ENCODE data around the gene MAGI2. TPM values are rescaled to one million over a fixed set of nuclear protein-coding genes. Genes with fewer than 3 reads are reported as not detected.

The MAGI2 gene
- total RNA-seq, 2 donors from 2014 or later = 0.05 to 0.09 TPM

- no peak for ATAC-seq (replicated peaks)
- H3K4me3 Mint-ChIP-seq = no peak overlapping the region
- H3K27ac Mint-ChIP-seq = no peak overlapping the region
- no peaks in the 10 kb centered on the region for H3K27me3 Mint-ChIP-seq
- no peaks in the 10 kb centered on the region for H3K4me1 Mint-ChIP-seq
- no peaks in the 10 kb centered on the region for H3K9me3 Mint-ChIP-seq
- no peaks in the 10 kb centered on the region for H3K36me3 Mint-ChIP-seq (ENCODE audit: low read depth)
Observed at GRCh38 chr7:78702770-78703169, 750.7 kb downstream of the MAGI2 start.

DNA sequence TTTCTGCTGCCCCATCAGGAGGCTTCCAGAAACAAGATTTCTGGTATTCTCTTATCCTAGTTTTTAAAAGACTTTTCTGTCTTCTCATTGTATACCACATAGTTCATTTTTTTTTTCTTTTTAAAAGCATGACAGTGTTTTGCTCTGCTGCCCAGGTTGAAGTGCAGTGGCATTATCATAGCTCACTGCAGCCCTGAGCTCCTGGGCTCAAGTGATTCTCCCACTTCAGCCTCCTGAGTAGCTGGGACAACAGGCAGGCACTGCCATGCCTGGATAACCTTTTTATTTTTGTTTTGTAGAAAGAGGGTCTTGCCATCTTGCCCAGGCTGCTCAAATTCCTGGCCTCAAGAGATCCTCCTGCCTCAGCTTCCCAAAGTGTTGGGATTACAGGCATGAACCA is 757.6 kb downstream of the MAGI2 start:
- no peak for ATAC-seq (replicated peaks)
- Mint-ChIP-seq H3K27ac (no peak overlapping the region), H3K9me3 (no peaks in the 10 kb centered on the region), H3K4me1 (no peaks in the 10 kb centered on the region), H3K4me3 (no peak overlapping the region), H3K36me3 (ENCODE audit: low read depth) (no peaks in the 10 kb centered on the region), H3K27me3 (no peaks in the 10 kb centered on the region)

DNA sequence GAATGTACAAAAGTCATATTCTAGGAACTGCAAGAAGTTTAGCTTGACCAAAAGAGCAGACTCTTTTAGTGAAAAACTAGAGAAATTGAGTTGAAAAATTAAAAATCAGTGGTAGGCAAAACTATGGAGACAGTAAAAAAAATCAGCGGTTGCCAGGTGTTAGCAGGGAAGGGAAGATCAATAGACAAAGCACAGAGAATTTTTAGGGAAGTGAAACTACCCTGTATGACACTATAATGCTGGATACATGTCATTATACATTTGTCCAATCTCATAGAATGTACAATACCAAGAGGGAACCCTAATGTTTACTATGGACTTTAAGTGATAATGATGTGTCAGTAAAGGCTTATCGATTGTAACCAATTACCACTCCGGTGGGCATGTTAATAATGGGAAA is 761.9 kb downstream of the MAGI2 start:
- Mint-ChIP-seq H3K4me3 (no peak overlapping the region), H3K4me1 (no peaks in the 10 kb centered on the region), H3K27me3 (no peaks in the 10 kb centered on the region), H3K27ac (no peak overlapping the region), H3K36me3 (ENCODE audit: low read depth) (no peaks in the 10 kb centered on the region), H3K9me3 (peaks cover 3% of the 10 kb centered on the region)
- no peak for ATAC-seq (replicated peaks)

DNA sequence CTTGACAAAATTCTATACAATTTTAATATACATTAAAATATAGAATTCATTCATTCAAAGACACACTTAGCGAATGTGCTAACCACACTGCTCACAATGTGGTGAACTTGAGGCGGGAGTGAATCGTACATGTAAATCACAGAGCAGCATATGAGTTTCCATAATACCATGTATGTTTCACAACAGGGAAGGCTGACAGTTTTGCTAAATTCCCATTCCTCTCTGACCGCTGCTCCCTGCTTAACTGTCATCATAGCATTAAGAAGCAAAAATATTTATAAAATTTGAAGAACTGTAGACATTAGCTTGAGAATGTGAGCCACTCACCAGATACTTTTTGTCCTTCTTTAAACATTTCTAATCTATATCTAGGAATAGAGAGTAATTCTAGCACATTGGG is 763.3 kb downstream of the MAGI2 start:
- peaks cover 7% of the 10 kb centered on the region for H3K9me3 Mint-ChIP-seq
- H3K4me3 Mint-ChIP-seq = no peak overlapping the region
- no peak for ATAC-seq (replicated peaks)
- no peaks in the 10 kb centered on the region for H3K4me1 Mint-ChIP-seq
- H3K36me3 Mint-ChIP-seq (ENCODE audit: low read depth) = no peaks in the 10 kb centered on the region
- H3K27me3 Mint-ChIP-seq = no peaks in the 10 kb centered on the region
- no peak overlapping the region for H3K27ac Mint-ChIP-seq

- Mint-ChIP-seq H3K27ac (no peak overlapping the region), H3K36me3 (ENCODE audit: low read depth) (no peaks in the 10 kb centered on the region), H3K9me3 (peaks cover 7% of the 10 kb centered on the region), H3K4me1 (no peaks in the 10 kb centered on the region), H3K27me3 (no peaks in the 10 kb centered on the region), H3K4me3 (no peak overlapping the region)
- ATAC-seq (replicated peaks) = no peak
Observed at GRCh38 chr7:78688376-78688775, 765.1 kb downstream of the MAGI2 start.

DNA sequence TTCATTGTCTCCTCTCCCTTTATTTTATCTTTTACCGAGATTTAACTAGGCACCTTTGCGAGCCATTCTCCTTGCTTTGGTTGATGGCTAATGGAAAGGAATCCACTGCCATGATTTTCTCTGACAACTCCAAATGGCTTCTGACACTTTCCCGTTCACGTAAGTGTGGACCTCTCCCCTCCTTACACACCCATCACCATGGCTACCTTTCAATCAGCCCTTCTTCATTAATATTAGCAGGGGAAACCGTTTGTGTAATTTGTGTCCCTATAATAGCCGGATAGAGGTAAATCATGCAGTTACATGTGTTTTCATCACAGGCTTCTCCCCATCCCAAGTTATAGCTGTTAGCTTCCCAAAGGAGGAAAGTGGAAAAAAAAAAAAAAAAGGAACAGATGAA is 767.3 kb downstream of the MAGI2 start:
- no peak for ATAC-seq (replicated peaks)
- peaks cover 14% of the 10 kb centered on the region for H3K9me3 Mint-ChIP-seq
- H3K4me1 Mint-ChIP-seq = no peaks in the 10 kb centered on the region
- no peaks in the 10 kb centered on the region for H3K36me3 Mint-ChIP-seq (ENCODE audit: low read depth)
- H3K27me3 Mint-ChIP-seq = no peaks in the 10 kb centered on the region
- no peak overlapping the region for H3K4me3 Mint-ChIP-seq
- H3K27ac Mint-ChIP-seq = no peak overlapping the region

- no peaks in the 10 kb centered on the region for H3K36me3 Mint-ChIP-seq (ENCODE audit: low read depth)
- no peaks in the 10 kb centered on the region for H3K27me3 Mint-ChIP-seq
- H3K4me3 Mint-ChIP-seq = no peak overlapping the region
- no peak for ATAC-seq (replicated peaks)
- peaks cover 14% of the 10 kb centered on the region for H3K9me3 Mint-ChIP-seq
- no peak overlapping the region for H3K27ac Mint-ChIP-seq
- no peaks in the 10 kb centered on the region for H3K4me1 Mint-ChIP-seq
Observed at GRCh38 chr7:78684201-78684600, 769.3 kb downstream of the MAGI2 start.

DNA sequence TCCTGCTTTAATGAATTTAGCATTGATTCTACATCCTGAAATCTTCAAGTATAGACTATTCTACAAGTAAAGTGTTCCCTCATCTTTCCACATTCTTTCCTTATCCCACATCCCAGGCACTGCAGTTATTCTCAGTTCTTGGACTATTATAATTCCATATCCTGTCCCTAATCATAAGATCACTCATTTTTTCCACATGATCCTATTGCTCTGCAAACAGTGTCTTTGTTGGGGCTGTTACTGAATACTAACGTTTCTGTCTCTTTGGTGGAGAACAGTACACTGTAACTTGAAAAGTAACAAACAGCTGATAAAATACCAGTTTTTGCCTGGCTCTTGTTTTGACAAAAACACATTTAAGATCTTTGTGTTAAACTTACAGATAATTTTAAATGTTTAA is 769.9 kb downstream of the MAGI2 start:
- H3K9me3 Mint-ChIP-seq = peaks cover 14% of the 10 kb centered on the region
- H3K4me1 Mint-ChIP-seq = no peaks in the 10 kb centered on the region
- no peak for ATAC-seq (replicated peaks)
- H3K4me3 Mint-ChIP-seq = no peak overlapping the region
- no peaks in the 10 kb centered on the region for H3K36me3 Mint-ChIP-seq (ENCODE audit: low read depth)
- H3K27ac Mint-ChIP-seq = no peak overlapping the region
- no peaks in the 10 kb centered on the region for H3K27me3 Mint-ChIP-seq

DNA sequence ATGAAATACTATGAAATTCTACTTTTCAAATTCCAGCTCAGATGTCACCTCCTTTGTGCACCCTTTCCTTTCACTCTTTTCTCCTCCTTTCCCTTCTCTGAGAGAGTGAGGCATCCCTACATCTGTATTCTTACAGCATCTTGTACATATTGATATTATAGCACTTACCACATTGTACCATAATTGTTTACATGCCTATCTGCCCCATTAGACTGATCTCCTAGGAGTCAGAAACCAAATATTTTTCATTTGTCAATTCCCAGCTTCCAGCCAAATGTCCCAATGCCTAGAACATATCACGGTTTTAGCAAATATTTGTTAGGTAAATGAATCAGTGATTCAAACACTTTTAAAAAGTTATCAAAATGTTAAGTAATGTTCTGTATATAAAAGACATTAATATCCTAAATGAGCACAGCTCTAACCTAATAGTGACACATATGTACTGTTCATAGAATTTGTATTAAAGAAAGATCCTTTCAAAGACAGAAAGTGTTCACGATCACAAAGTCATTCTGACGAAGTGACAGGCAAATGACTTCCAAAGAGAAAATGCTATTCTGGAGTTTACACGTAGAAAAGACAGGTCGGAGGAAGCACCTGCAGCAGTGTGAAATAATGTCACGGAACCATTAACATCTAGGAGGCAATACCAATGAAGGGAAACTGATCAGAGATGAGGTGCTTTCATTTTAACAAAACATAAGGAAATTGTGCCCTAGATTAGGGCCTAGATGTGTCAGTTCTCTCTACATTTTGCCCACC is 774.2 kb downstream of the MAGI2 start:
- Mint-ChIP-seq H3K27me3 (no peaks in the 10 kb centered on the region), H3K36me3 (ENCODE audit: low read depth) (no peaks in the 10 kb centered on the region), H3K27ac (no peak overlapping the region), H3K4me3 (no peak overlapping the region), H3K4me1 (no peaks in the 10 kb centered on the region), H3K9me3 (peaks cover 12% of the 10 kb centered on the region)
- no peak for ATAC-seq (replicated peaks)

DNA sequence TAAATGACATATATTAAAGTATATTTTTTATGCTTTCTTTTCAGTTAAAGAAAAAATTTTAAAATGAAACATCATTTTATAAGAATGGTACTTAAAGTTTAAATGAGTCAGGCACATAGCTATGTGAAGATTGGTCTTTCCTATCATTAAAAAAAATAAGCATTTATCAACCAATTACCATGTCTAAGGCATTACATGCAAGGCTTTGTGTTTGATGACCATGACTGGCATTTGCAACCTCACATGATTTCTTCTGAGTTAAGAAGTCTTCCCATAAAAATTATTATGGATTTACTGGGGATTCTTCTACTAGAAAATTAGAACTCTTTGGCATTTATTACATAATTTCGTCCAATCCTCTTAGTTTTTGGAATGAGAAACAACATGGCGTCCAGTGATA is 776.1 kb downstream of the MAGI2 start:
- no peaks in the 10 kb centered on the region for H3K27me3 Mint-ChIP-seq
- H3K27ac Mint-ChIP-seq = no peak overlapping the region
- H3K4me3 Mint-ChIP-seq = no peak overlapping the region
- no peaks in the 10 kb centered on the region for H3K36me3 Mint-ChIP-seq (ENCODE audit: low read depth)
- peaks cover 9% of the 10 kb centered on the region for H3K9me3 Mint-ChIP-seq
- ATAC-seq (replicated peaks) = no peak
- H3K4me1 Mint-ChIP-seq = no peaks in the 10 kb centered on the region

GRCh38 chr7:78675511-78675910 is 778.0 kb downstream of the MAGI2 start:
- Mint-ChIP-seq H3K27me3 (no peaks in the 10 kb centered on the region), H3K27ac (no peak overlapping the region), H3K4me1 (no peaks in the 10 kb centered on the region), H3K4me3 (no peak overlapping the region), H3K36me3 (ENCODE audit: low read depth) (no peaks in the 10 kb centered on the region), H3K9me3 (peaks cover 5% of the 10 kb centered on the region)
- ATAC-seq (replicated peaks) = no peak

GRCh38 chr7:78673272-78673671 is 780.2 kb downstream of the MAGI2 start:
- no peak overlapping the region for H3K4me3 Mint-ChIP-seq

GRCh38 chr7:78662939-78663338 is 790.5 kb downstream of the MAGI2 start:
- Mint-ChIP-seq H3K27ac (no peak overlapping the region), H3K27me3 (no peaks in the 10 kb centered on the region), H3K9me3 (peaks cover 9% of the 10 kb centered on the region), H3K4me1 (no peaks in the 10 kb centered on the region), H3K4me3 (no peak overlapping the region), H3K36me3 (ENCODE audit: low read depth) (no peaks in the 10 kb centered on the region)
- ATAC-seq (replicated peaks) = no peak

More at GRCh38 chr7:78673272-78673671, 780.2 kb downstream of the MAGI2 start:
- no peaks in the 10 kb centered on the region for H3K36me3 Mint-ChIP-seq (ENCODE audit: low read depth)
- H3K4me1 Mint-ChIP-seq = no peaks in the 10 kb centered on the region
- no peak overlapping the region for H3K27ac Mint-ChIP-seq
- no peak for ATAC-seq (replicated peaks)
- peaks cover 8% of the 10 kb centered on the region for H3K9me3 Mint-ChIP-seq
- no peaks in the 10 kb centered on the region for H3K27me3 Mint-ChIP-seq

DNA sequence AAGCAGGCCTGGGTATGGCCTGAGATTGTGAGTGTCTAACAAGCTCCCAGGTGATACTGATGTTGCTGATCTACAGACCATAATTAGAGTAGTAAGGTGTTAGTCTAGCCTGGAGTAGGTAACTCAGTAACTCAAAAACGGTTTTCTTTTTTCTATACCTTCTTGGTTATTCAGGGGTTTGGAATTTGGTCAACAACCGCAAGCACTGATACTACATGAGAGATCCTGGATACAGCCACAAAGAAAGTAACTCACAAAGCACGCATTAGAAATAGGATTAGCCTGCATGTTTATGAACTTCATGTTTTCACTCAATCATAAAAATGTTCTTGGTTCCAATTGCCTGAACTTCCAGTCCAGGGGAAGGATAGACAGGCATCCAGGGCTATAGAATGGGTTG is 803.5 kb downstream of the MAGI2 start:
- H3K27me3 Mint-ChIP-seq = no peaks in the 10 kb centered on the region
- H3K27ac Mint-ChIP-seq = no peak overlapping the region
- no peaks in the 10 kb centered on the region for H3K36me3 Mint-ChIP-seq (ENCODE audit: low read depth)
- peaks cover 5% of the 10 kb centered on the region for H3K9me3 Mint-ChIP-seq
- H3K4me1 Mint-ChIP-seq = no peaks in the 10 kb centered on the region
- no peak overlapping the region for H3K4me3 Mint-ChIP-seq
- no peak for ATAC-seq (replicated peaks)

DNA sequence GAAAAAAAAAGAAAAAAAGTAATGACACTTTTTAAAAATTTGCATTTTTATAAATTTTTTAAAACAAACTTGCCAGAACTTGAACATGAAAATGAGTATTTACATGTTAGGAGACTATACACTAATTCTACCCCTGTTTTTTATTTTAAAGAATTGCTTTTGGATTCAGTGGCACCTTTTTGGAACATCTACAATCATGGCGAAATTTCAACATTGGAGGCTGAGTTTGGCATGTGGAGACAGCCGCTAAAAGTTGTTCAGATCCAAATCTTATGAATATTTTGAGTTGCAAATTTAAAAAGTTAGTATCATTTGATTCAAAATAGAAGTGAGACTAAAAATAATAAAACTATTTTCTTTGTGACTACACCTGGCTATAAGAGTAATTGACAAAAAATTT is 804.2 kb downstream of the MAGI2 start:
- no peak overlapping the region for H3K27ac Mint-ChIP-seq
- no peaks in the 10 kb centered on the region for H3K27me3 Mint-ChIP-seq
- H3K9me3 Mint-ChIP-seq = peaks cover 5% of the 10 kb centered on the region
- no peaks in the 10 kb centered on the region for H3K4me1 Mint-ChIP-seq
- no peak overlapping the region for H3K4me3 Mint-ChIP-seq
- no peaks in the 10 kb centered on the region for H3K36me3 Mint-ChIP-seq (ENCODE audit: low read depth)
- ATAC-seq (replicated peaks) = no peak

- no peak for ATAC-seq (replicated peaks)
- Mint-ChIP-seq H3K4me1 (no peaks in the 10 kb centered on the region), H3K27ac (no peak overlapping the region), H3K36me3 (ENCODE audit: low read depth) (no peaks in the 10 kb centered on the region), H3K9me3 (peaks cover 10% of the 10 kb centered on the region), H3K27me3 (no peaks in the 10 kb centered on the region), H3K4me3 (no peak overlapping the region)
Observed at GRCh38 chr7:78642751-78643150, 810.7 kb downstream of the MAGI2 start.

Data from activated T-helper 17 cell treated with anti-CD3 and anti-CD28 coated beads, Interleukin-2, amount 50 U/mL, for 72 hours (primary cell).